NCI-H2196 treated with DMSO at 0.1 percent for 48 hours (cell line): ENCODE measurements around the gene CLCF1.

ENCODE experiments used
- DNase-seq: peaks from one replicate; lab custom pipeline; 2025; ENCODE audit not compliant: unreplicated experiment; lab: John Stamatoyannopoulos, UW

CLCF1 gene

DNA sequence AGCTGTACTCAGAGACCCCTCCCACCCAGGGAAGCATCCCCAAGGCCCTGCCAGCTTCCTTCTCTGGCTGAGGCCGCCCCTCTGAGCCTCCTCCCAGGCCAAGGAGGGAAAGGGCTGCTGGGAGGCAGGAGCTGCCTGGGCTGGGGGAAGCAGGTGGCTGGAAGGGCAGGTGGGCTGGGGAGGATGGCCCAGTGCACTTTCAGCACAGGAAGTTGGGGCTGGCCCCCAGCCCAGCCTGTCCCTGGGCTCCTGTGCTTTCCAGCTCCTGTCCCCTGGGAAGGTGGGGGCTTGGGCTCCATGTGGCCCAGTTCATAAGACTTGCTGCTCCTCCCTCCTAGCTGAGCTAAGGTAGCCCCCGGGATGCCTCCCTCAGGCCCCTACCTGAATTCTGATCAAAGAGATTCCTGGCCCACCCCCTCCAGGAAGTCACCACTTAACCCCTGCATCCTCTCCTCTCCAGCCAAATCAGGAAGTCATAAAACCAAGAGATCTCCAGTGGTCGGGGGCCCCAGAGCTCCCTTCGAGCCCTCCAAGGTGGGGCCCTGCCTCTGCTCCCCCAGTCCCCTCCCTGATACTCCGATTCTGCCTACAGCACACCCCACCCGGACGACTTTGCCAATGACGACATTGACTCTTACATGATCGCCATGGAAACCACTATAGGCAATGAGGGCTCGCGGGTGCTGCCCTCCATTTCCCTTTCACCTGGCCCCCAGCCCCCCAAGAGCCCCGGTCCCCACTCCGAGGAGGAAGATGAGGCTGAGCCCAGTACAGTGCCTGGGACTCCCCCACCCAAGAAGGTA is 23.4 kb upstream of the CLCF1 start:
- DNase-seq = no peak

DNA sequence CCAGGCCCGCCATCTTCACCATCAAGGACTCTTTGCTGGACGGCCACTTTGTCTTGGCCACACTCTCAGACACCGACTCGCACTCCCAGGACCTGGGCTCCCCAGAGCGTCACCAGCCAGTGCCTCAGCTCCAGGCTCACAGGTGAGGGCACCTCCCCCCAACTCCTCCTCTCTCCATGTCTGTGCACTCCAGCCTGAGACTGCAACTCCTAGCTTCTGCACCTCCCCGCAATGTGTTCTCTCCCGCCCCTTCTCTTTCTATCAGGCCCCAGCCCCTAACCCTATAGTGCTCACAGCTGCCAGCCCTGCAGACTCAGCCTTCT is 22.8 kb upstream of the CLCF1 start:
- DNase-seq = no peak

GRCh38 chr11:67395555-67396258 is 22.3 kb upstream of the CLCF1 start:
- no peak for DNase-seq

GRCh38 chr11:67393990-67394389 is 20.6 kb upstream of the CLCF1 start:
- no peak for DNase-seq

DNA sequence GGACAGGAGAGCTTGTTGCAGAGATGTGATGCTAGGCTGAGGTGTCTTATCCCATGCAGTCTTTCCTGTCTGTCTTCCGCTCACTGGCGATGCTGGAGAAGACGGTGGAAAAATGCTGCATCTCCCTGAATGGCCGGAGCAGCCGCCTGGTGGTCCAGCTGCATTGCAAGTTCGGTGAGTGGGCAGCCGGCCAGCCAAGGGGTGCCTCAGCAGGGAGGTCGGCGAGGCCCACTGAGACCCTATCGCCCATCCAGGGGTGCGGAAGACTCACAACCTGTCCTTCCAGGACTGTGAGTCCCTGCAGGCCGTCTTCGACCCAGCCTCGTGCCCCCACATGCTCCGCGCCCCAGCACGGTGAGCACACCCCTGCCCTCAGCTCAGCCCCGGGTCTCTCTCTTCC is 20.0 kb upstream of the CLCF1 start:
- DNase-seq = no peak

- no peak for DNase-seq
Measured at GRCh38 chr11:67392183-67392715, 18.9 kb upstream of the CLCF1 start.

- DNase-seq = peak; percentile 84
Measured at GRCh38 chr11:67391304-67392182, 18.1 kb upstream of the CLCF1 start, which contains the start of gene RAD9A. Gene RAD9A (plus strand): TSS chr11:67391986. CDS start chr11:67392045, 59 bp downstream.

GRCh38 chr11:67390947-67391303 is 17.5 kb upstream of the CLCF1 start:
- DNase-seq = no peak

DNA sequence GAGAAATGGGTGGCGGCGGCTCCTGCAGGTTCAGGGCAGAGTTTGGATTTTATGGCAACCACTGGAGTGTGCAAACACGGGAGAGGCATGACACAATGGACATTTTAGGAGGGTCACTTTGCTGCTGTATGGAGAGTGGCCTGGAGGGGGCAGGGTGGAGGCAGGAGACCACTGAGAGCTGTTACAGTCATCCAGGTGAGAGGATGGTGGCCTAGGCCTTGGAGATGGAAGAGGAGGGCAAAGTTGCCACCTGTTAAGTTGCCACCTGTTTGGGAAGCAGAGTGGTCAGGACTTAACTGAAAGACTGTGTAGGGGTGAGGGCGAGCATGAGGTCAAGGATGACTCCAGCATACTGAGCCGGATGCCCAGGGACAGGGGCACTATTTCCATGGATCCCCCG is 16.1 kb upstream of the CLCF1 start:
- DNase-seq = peak; percentile 27

GRCh38 chr11:67387518-67387917 is 14.1 kb upstream of the CLCF1 start:
- no peak for DNase-seq

DNA sequence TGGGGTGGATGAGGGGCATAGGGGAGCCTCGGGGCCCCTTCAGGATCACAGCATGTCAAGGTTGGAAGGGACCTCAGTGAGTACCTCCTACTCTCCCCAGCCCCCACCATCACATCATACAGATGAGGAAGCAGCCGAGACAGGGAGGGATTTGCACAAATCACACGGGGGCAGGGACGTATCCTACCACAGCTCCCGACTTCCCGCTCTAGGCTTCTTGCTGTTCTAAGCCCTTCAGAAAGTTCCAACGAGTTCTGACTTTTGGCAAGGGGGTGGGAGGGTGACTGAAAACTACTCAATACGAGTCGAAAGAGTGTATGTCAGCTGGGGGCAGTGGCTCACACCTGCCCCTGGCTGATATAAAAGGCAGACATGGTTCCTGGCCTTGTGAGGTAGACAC is 13.7 kb upstream of the CLCF1 start:
- no peak for DNase-seq

DNA sequence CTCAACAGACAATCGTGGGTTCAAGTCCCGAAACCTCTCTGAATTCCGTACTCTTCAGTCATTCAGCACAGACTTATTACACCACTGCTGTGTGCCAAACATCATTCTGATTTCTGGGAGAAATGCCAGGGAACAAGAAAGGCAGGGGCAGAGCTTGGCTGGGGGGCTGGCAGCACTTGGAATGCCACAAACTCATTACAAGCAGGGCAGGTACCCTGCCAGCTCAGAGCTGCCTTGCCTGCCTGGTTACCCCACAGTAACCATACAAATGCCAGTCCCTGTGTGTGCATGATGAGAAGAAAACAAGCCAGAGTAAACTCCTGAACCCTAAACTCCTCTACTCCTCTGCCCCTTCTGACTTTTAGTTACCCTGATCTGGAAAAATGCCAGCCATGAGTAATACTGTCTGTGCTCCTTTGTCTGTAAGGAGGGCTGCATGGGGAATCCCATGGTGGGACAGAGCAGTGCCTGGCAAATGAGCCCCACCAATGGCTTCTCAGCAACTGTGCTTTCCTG is 11.5 kb upstream of the CLCF1 start:
- no peak for DNase-seq

DNA sequence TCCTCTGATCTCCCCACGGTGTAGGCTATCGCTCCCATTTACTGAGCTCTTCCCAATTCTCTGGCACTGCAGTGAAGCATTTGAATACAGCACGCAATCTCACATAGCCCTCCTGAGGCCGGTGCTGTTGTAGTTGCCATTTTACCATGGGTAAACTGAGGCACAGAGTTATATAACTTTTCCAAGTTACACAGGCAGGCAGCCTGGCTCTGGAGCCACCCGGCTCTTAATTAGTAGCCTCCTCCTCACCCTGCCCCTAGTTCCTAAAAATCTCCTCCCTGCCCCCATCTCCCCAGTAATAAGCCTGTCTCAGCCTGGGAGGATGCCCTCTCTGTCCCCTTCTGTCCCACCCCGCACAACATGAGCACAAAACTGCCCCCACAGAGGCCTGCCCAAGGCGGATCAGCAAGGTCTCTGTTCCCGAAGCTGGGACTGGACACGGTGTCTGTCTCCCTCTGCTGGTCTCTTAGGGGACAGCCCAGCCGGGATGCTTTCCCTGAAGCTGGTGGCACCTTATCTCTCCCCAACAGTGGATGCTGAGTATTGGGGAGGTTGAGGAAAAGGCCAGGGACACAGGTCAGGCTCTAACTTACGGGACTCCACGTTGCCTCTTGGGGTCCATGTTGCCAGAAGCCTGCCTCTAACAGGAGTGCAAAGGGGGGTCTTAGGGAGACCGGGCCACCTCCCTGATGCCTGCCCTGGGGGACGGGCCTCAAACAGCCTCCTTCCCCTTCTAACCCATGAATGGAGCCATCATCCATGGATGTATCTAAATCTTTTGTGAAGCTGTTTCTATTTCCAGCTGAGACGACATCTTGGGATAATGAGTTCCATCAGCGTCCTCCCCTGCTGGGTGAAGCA is 9.1 kb upstream of the CLCF1 start:
- DNase-seq = peak; percentile 54

DNA sequence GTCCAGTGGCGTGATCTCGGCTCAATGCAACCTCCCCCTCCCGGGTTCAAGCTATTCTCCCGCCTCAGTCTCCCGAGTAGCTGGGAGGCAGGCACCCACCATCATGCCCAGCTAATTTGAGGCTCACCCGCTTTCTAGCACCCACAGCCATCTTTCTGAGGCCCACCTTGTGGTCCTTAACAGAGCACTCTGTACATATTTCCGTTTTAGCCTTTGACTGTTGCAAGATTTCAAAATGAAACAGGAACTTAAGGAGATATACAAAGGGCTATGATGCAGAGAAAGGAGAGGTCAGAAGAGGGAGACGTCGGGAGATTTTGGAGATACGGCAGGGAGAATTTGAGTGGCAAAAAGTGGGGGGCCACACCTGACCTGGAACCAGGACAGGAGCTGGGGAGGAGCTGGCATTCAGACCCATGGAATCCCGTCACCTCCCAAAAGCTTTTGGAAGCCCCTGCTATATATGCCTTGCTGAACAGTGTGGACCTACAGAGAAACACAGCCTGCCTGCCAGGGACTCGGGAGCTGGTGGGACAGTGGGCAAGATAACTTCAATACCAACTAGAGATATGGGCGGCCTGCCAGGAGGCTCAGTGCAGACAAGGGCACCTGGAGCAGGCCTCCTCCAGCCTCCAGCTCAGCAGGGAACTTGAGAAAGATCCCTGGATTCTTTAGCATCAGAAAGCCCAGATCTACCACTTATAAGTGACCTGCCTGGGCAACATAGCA is 8.0 kb upstream of the CLCF1 start:
- DNase-seq = no peak

DNA sequence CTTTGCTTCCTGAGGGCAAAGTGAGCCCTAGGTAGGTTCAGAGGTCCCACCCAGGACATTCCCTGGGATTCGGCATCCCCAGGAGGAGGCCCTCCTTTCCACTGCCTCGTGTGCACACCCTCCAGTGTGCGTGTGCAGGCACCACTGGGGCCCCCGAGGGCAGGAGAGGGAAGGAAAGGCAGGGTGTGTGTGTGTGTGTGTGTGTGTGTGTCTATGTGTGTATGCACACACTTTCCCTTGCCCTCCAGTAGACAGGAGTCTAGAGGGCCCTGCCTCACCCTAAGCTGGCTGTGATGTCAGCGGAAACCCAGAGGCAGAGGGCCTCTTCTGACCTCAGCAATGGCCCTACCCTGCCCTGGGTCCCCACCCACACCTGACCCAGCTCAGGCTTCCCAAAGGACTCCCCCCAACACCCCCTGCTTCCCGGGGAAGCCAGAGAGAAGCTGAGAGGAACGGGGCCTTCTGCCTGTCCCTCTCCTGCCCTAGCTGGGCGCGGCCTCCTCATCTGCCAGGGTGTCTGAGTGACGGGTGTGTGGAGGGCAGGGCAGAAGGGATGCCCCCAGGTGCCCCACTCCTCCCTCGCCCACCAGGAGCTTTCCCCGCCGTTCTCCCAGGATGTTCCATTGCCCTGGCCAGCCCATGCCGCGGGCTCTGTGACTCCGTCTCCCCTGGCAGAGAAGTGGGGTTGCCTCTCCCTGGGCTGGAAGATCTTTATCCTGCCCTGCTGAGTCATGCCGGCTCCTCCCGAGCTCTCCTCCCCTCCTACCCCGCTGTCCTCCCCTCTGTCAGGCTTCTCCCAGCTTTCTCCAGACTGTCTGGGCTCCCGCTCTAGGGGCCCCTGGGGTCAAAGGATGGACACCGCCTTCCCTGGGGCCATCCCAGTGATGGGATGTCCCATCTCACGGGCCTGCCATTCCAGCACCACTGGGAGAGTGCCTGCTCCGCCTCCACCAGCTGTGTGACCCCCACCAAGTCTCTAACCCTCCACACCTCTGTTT is 6.0 kb upstream of the CLCF1 start:
- no peak for DNase-seq

GRCh38 chr11:67378544-67378943 is 5.1 kb upstream of the CLCF1 start:
- no peak for DNase-seq

GRCh38 chr11:67376873-67377808 is 3.7 kb upstream of the CLCF1 start:
- DNase-seq = no peak
